ENCODE results near the gene UCK2. TPM values are rescaled to one million over a fixed set of nuclear protein-coding genes. Genes with fewer than 3 reads are reported as not detected.
A peak's percentile ranks its signal among the peaks of the same experiment; 100 is the strongest.

The UCK2 gene
- total RNA-seq, 2 experiments from 2014 or later: 66.5 to 72.2 TPM

DNA sequence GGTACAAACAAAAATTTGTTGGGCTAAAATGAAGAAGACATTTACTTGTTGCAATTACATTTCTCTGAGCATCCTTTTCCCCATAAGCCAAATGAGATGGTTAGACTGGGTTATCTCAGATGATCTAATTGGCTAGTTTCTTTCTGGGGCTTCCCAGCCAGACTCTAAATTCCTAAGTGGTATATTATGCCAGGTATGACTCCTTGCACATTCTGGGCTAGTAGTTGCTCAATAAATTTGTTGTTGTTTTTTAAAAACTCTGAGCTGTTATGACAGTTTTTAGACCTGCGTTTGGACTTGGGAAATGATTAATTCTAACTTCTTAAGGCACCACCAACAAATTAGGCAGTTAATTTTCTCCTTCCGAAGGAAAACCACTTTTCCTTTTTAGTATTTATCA is 66.1 kb downstream of the UCK2 start:
- Mint-ChIP-seq H3K9me3 (no peaks in the 10 kb centered on the region), H3K27me3 (no peaks in the 10 kb centered on the region), H3K4me1 (ENCODE audit: low read depth) (peaks cover 6% of the 10 kb centered on the region), H3K4me3 (no peak overlapping the region), H3K36me3 (ENCODE audit: low read depth) (peaks cover 59% of the 10 kb centered on the region), H3K27ac (no peak overlapping the region)
- no peak for ATAC-seq
- POLR2A ChIA-PET: no interaction called here
- TF ChIP-seq, protein P1, sequence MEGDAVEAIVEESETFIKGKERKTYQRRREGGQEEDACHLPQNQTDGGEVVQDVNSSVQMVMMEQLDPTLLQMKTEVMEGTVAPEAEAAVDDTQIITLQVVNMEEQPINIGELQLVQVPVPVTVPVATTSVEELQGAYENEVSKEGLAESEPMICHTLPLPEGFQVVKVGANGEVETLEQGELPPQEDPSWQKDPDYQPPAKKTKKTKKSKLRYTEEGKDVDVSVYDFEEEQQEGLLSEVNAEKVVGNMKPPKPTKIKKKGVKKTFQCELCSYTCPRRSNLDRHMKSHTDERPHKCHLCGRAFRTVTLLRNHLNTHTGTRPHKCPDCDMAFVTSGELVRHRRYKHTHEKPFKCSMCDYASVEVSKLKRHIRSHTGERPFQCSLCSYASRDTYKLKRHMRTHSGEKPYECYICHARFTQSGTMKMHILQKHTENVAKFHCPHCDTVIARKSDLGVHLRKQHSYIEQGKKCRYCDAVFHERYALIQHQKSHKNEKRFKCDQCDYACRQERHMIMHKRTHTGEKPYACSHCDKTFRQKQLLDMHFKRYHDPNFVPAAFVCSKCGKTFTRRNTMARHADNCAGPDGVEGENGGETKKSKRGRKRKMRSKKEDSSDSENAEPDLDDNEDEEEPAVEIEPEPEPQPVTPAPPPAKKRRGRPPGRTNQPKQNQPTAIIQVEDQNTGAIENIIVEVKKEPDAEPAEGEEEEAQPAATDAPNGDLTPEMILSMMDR (IDR thresholded peaks at IDR 0.05): no peak
- intact Hi-C loops (cut with micrococcal nuclease): no loop called here
- DNase-seq: no peak
- CTCF ChIA-PET: interaction anchor here (0.7 kb wide), 1 partner anchor 31 kb away, joined by 3 read pairs; no protein-coding TSS in a partner anchor

DNA sequence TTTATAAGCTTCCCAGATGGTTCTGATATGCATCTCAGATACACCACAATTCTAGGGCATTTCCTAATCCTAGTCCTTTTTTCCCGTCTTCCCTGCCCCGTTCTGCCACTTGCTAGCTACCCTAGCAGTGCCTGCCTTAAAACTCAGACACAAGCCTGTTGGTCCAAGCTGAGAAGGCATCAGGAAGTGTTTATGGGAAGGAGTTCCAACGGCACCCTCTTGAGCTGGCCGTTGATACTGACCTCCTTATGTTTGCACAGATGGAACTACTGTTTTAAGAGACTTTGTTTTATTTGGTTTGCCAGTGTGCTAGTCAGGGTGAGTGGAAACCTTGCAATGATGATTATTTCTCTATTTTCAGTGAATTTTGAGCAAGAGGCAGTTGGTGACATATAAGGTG is 67.2 kb downstream of the UCK2 start:
- H3K4me1 Mint-ChIP-seq (ENCODE audit: low read depth): peaks cover 6% of the 10 kb centered on the region
- DNase-seq (no peak), ATAC-seq (no peak)
- TF ChIP-seq, protein P1 (IDR thresholded peaks at IDR 0.05): no peak
- H3K27ac Mint-ChIP-seq: no peak overlapping the region
- peaks cover 63% of the 10 kb centered on the region for H3K36me3 Mint-ChIP-seq (ENCODE audit: low read depth)
- ChIA-PET POLR2A (no interaction called here), CTCF (no interaction called here)
- intact Hi-C loops (cut with micrococcal nuclease): no loop called here
- H3K4me3 Mint-ChIP-seq: no peak overlapping the region
- no peaks in the 10 kb centered on the region for H3K27me3 Mint-ChIP-seq
- H3K9me3 Mint-ChIP-seq: no peaks in the 10 kb centered on the region

- H3K27ac Mint-ChIP-seq: no peak overlapping the region
- no peak for ATAC-seq
- TF ChIP-seq, protein P1 (IDR thresholded peaks at IDR 0.05): no peak
- no peak for DNase-seq
- ChIA-PET POLR2A (no interaction called here), CTCF (no interaction called here)
- H3K36me3 Mint-ChIP-seq (ENCODE audit: low read depth): peaks cover 59% of the 10 kb centered on the region
- H3K9me3 Mint-ChIP-seq: no peaks in the 10 kb centered on the region
- peaks cover 6% of the 10 kb centered on the region for H3K4me1 Mint-ChIP-seq (ENCODE audit: low read depth)
- intact Hi-C loops (cut with micrococcal nuclease): no loop called here
- H3K27me3 Mint-ChIP-seq: no peaks in the 10 kb centered on the region
- no peak overlapping the region for H3K4me3 Mint-ChIP-seq
Observed at GRCh38 chr1:165895451-165895871, 68.0 kb downstream of the UCK2 start.

DNA sequence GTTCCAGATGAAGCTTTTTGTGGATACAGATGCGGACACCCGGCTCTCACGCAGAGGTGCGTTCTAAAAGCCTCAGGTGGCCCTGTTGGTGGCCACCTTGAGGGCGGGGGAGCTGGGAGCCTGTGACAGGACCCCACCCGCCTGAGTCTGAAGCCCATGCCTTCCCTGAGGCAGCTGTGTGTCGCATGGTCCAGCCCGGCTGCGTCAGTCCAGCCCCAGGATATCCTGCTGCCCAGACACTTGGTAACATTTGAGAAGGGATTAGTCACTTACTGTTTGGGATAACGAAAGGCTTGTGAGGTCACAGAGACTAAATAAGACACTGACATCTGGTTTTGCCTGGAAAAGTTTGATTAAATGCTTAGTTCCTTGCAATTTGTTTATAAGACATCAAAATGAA is 68.9 kb downstream of the UCK2 start:
- no peaks in the 10 kb centered on the region for H3K9me3 Mint-ChIP-seq
- peaks cover 57% of the 10 kb centered on the region for H3K36me3 Mint-ChIP-seq (ENCODE audit: low read depth)
- H3K27ac Mint-ChIP-seq: no peak overlapping the region
- ATAC-seq (no peak), DNase-seq (no peak)
- ChIA-PET CTCF (no interaction called here), POLR2A (no interaction called here)
- intact Hi-C loops (cut with micrococcal nuclease): no loop called here
- TF ChIP-seq, protein P1 (IDR thresholded peaks at IDR 0.05): no peak
- H3K27me3 Mint-ChIP-seq: no peaks in the 10 kb centered on the region
- H3K4me3 Mint-ChIP-seq: no peak overlapping the region
- peaks cover 6% of the 10 kb centered on the region for H3K4me1 Mint-ChIP-seq (ENCODE audit: low read depth)

- no peaks in the 10 kb centered on the region for H3K27me3 Mint-ChIP-seq
- H3K9me3 Mint-ChIP-seq: no peaks in the 10 kb centered on the region
- ATAC-seq (no peak), DNase-seq (no peak)
- peaks cover 48% of the 10 kb centered on the region for H3K36me3 Mint-ChIP-seq (ENCODE audit: low read depth)
- peak overlapping the region; percentile 0 for H3K27ac Mint-ChIP-seq
- CTCF ChIA-PET: no interaction called here
- POLR2A ChIA-PET: no interaction called here
- peaks cover 6% of the 10 kb centered on the region for H3K4me1 Mint-ChIP-seq (ENCODE audit: low read depth)
- H3K4me3 Mint-ChIP-seq: no peak overlapping the region
- TF ChIP-seq, protein P1 (IDR thresholded peaks at IDR 0.05): no peak
- intact Hi-C loops (cut with micrococcal nuclease): no loop called here
Observed at GRCh38 chr1:165897326-165898303, 70.2 kb downstream of the UCK2 start.
